ENCODE measurements around the gene OR52K1. TPM values are rescaled to one million over a fixed set of nuclear protein-coding genes. Genes with fewer than 3 reads are reported as not detected.

The OR52K1 gene
- total and polyA plus RNA-seq, 2 experiments from 2014 or later, result not detected

DNA sequence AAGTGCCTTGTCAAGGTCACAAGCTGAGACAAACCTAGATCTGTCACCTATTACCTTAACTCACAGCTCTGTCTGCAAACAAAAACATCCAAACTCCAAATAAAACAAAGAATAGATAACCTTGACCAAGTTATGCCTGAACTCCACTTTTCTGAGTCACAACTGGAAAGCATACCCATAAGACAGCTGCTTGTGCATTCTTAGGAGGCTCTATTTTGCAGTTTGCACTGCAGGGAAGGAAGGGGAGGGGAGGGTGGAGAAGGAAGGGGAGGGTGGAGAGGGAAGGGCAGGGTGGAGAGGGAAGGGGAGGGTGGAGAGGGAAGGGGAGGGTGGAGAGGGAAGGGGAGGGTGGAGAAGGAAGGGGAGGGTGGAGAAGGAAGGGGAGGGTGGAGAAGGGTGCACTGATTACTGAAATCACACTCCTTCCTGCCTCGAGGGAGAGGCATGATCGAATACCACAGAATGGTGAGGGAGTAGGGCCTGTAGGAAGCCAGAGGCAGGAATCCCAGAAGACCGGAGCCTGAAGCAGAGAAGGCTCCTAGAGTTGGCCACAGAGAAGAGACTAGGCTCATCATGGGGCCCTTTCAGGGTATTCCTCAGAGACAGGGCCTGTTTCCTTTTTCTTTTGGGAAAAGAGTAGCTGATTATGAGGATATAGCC is 39.1 kb upstream of the OR52K1 start:
- H2AFZ ChIP-seq, result no peak overlapping the region
- H3K4me1 ChIP-seq (ENCODE audit: insufficient read depth), result no peaks in the 10 kb centered on the region
- no peaks in the 10 kb centered on the region for H3F3A ChIP-seq (ENCODE audit: insufficient read depth)
- H3K9me3 ChIP-seq (ENCODE audit: low read depth), result no peaks in the 10 kb centered on the region
- H3K9ac ChIP-seq, result no peak overlapping the region
- DNase-seq, result no peak
- no peaks in the 10 kb centered on the region for H3K9me2 ChIP-seq (ENCODE audit: insufficient read depth)
- H4K20me1 ChIP-seq (ENCODE audit: insufficient read depth), result no peaks in the 10 kb centered on the region
- H3K27me3 ChIP-seq (replicated peaks; ENCODE audit: insufficient read depth), result no peaks in the 10 kb centered on the region
- H3K36me3 ChIP-seq (ENCODE audit: low read depth), result no peaks in the 10 kb centered on the region
- H3K4me2 ChIP-seq (ENCODE audit: unreplicated experiment), result no peak overlapping the region
- in situ Hi-C loops (cut with MboI), result no loop called here
- no peak overlapping the region for H3K4me3 ChIP-seq
- H3K27ac ChIP-seq, result no peak overlapping the region
- 22 to 57% methylated on average over 1 to 3 of the region's 3 CpGs for WGBS, 2 experiments (ENCODE audit: low coverage in 1 of 2, low lambda C conversion rate in 2 of 2, missing lambda C conversion rate in 2 of 2)
- no peaks in the 10 kb centered on the region for H3K79me2 ChIP-seq (ENCODE audit: insufficient read depth)
- TF ChIP-seq EZH2 (IDR thresholded peaks at IDR 0.05; ENCODE audit: insufficient read depth, poor library complexity, severe bottlenecking) (no peak), EZH2phosphoT487 (IDR thresholded peaks at IDR 0.05; ENCODE audit: insufficient read depth, low read depth) (no peak)

DNA sequence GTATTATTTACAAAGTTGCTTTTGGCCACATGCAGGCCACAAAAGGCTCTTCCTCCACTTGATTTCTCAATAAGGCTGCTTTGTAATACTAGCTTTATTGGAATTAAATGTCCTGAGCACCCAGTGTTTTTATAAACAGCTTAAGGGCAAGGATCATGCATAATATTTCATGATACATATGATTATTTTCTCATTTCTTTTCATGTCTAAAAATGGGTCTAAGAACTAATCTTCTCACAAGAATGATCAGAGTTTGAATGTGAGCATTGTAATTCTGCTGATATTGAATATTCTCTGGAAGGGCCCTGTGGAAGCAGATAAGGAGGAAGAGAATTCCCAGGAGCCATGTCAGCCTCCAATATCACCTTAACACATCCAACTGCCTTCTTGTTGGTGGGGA is 33.5 kb upstream of the OR52K1 start, which contains the start of gene OR52K2:
Gene OR52K2, plus strand, starts transcription at position 301 of the 400 bp plus-strand sequence. Its CDS starts 45 bp downstream, at position 346.
- Histone ChIP-seq H3K9me3 (ENCODE audit: low read depth) (no peaks in the 10 kb centered on the region), H3K9me2 (ENCODE audit: insufficient read depth) (no peaks in the 10 kb centered on the region), H3K27me3 (replicated peaks; ENCODE audit: insufficient read depth) (no peaks in the 10 kb centered on the region), H3K79me2 (ENCODE audit: insufficient read depth) (no peaks in the 10 kb centered on the region), H2AFZ (no peak within 1 kb of the TSS), H3F3A (ENCODE audit: insufficient read depth) (no peaks in the 10 kb centered on the region), H3K4me2 (ENCODE audit: unreplicated experiment) (no peak within 1 kb of the TSS), H4K20me1 (ENCODE audit: insufficient read depth) (no peaks in the 10 kb centered on the region), H3K4me1 (ENCODE audit: insufficient read depth) (no peaks in the 10 kb centered on the region), H3K4me3 (no peak within 1 kb of the TSS), H3K36me3 (ENCODE audit: low read depth) (no peaks in the 10 kb centered on the region), H3K27ac (no peak within 1 kb of the TSS), H3K9ac (no peak within 1 kb of the TSS)
- TF ChIP-seq EZH2 (IDR thresholded peaks at IDR 0.05; ENCODE audit: insufficient read depth, poor library complexity, severe bottlenecking) (no peak), EZH2phosphoT487 (IDR thresholded peaks at IDR 0.05; ENCODE audit: insufficient read depth, low read depth) (no peak)
- DNase-seq, result no peak
- in situ Hi-C loops (cut with MboI), result no loop called here

DNA sequence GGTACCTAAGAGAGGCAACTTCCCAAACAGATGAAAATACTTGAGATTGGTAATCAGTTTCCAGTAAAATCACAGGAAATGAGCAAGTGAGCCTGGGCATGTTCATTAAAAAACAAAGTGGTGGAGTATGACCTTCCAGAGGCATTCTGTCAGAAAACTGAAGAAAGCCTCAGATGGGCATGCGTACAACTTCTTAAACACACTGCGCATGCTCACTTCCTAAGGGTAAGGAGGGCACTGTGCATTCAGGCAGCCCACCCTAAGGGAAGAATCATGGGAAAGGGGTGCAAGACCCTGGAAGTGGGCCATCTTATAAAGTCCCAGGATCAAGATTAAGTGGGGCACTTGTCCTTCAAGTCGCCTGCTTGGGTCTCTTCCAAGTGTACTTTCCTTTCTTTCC is 29.3 kb upstream of the OR52K1 start:
- in situ Hi-C loops (cut with MboI), result no loop called here
- no peak overlapping the region for H3K9ac ChIP-seq
- no peak overlapping the region for H3K4me3 ChIP-seq
- 54 to 56% methylated on average over 3 of the region's 3 CpGs for WGBS, 2 experiments (ENCODE audit: low coverage in 1 of 2, low lambda C conversion rate in 2 of 2, missing lambda C conversion rate in 2 of 2)
- TF ChIP-seq EZH2 (IDR thresholded peaks at IDR 0.05; ENCODE audit: insufficient read depth, poor library complexity, severe bottlenecking), result no peak
- no peak for TF ChIP-seq EZH2phosphoT487 (IDR thresholded peaks at IDR 0.05; ENCODE audit: insufficient read depth, low read depth)
- no peaks in the 10 kb centered on the region for H3K36me3 ChIP-seq (ENCODE audit: low read depth)
- H3K4me1 ChIP-seq (ENCODE audit: insufficient read depth), result no peaks in the 10 kb centered on the region
- H3F3A ChIP-seq (ENCODE audit: insufficient read depth), result no peaks in the 10 kb centered on the region
- H3K9me2 ChIP-seq (ENCODE audit: insufficient read depth), result no peaks in the 10 kb centered on the region
- H4K20me1 ChIP-seq (ENCODE audit: insufficient read depth), result no peaks in the 10 kb centered on the region
- no peaks in the 10 kb centered on the region for H3K27me3 ChIP-seq (replicated peaks; ENCODE audit: insufficient read depth)
- no peak overlapping the region for H3K4me2 ChIP-seq (ENCODE audit: unreplicated experiment)
- DNase-seq, result no peak
- no peaks in the 10 kb centered on the region for H3K79me2 ChIP-seq (ENCODE audit: insufficient read depth)
- H3K9me3 ChIP-seq (ENCODE audit: low read depth), result no peaks in the 10 kb centered on the region
- no peak overlapping the region for H3K27ac ChIP-seq
- no peak overlapping the region for H2AFZ ChIP-seq

DNA sequence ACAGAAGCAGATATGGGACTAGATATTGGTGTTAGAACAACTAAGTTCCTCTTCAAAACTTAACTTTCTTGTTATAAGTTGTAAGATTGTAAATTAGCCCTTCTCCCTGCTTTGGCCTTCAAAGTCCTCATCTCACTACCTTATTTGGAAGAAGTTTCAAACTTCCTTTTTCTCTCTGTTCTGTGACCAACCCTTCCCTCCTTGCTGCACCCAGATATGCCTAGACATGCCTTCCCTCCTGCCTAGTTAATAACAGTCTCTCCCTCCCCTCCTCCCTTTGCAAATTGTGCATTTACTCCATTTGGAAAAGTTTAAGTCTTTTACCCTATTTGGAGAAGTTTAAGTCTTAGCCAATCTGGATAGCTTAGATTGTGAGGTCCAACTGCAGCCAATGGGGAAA is 28.4 kb upstream of the OR52K1 start:
- TF ChIP-seq EZH2phosphoT487 (IDR thresholded peaks at IDR 0.05; ENCODE audit: insufficient read depth, low read depth) (no peak), EZH2 (IDR thresholded peaks at IDR 0.05; ENCODE audit: insufficient read depth, poor library complexity, severe bottlenecking) (no peak)
- Histone ChIP-seq H3K36me3 (ENCODE audit: low read depth) (no peaks in the 10 kb centered on the region), H3K27me3 (replicated peaks; ENCODE audit: insufficient read depth) (no peaks in the 10 kb centered on the region), H3K4me1 (ENCODE audit: insufficient read depth) (no peaks in the 10 kb centered on the region), H3K27ac (no peak overlapping the region), H4K20me1 (ENCODE audit: insufficient read depth) (no peaks in the 10 kb centered on the region), H3K4me3 (no peak overlapping the region), H3K4me2 (ENCODE audit: unreplicated experiment) (no peak overlapping the region), H3K9me3 (ENCODE audit: low read depth) (no peaks in the 10 kb centered on the region), H3F3A (ENCODE audit: insufficient read depth) (no peaks in the 10 kb centered on the region), H3K79me2 (ENCODE audit: insufficient read depth) (no peaks in the 10 kb centered on the region), H3K9ac (no peak overlapping the region), H2AFZ (no peak overlapping the region), H3K9me2 (ENCODE audit: insufficient read depth) (no peaks in the 10 kb centered on the region)
- no peak for DNase-seq
- in situ Hi-C loops (cut with MboI), result no loop called here

DNA sequence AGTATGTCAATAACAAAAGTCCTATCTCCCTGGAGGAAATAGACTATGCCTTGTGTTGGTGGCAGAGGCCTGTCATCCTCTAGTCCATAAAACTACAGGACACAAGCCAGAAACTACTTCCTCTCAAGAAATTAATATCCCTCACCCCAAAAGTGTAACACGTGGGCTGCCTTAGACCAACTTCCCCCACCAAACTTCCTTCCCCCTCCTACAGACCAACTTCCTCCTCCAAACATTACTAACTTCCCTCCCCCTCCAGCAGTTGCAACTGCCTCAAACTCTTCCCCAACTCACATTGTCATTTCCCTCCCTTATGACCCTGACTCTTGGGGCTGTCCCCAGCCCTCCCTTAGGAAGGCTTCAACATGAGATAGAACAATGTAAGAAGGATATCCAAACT is 27.0 kb upstream of the OR52K1 start:
- whole genome bisulfite sequencing, 2 experiments (ENCODE audit: low coverage in 1 of 2, low lambda C conversion rate in 2 of 2, missing lambda C conversion rate in 2 of 2), result 0% methylated on average over 1 of the region's 1 CpG
- H3K79me2 ChIP-seq (ENCODE audit: insufficient read depth), result no peaks in the 10 kb centered on the region
- no peak for DNase-seq

More for the DNA sequence above, 27.0 kb upstream of the OR52K1 start:
- Histone ChIP-seq H3K27me3 (replicated peaks; ENCODE audit: insufficient read depth) (no peaks in the 10 kb centered on the region), H3K4me1 (ENCODE audit: insufficient read depth) (no peaks in the 10 kb centered on the region), H3K27ac (no peak overlapping the region), H3K4me2 (ENCODE audit: unreplicated experiment) (no peak overlapping the region), H3K4me3 (no peak overlapping the region), H2AFZ (no peak overlapping the region), H4K20me1 (ENCODE audit: insufficient read depth) (no peaks in the 10 kb centered on the region), H3K9me2 (ENCODE audit: insufficient read depth) (no peaks in the 10 kb centered on the region), H3K9ac (no peak overlapping the region), H3F3A (ENCODE audit: insufficient read depth) (no peaks in the 10 kb centered on the region), H3K36me3 (ENCODE audit: low read depth) (no peaks in the 10 kb centered on the region), H3K9me3 (ENCODE audit: low read depth) (no peaks in the 10 kb centered on the region)
- in situ Hi-C loops (cut with MboI), result no loop called here
- TF ChIP-seq EZH2 (IDR thresholded peaks at IDR 0.05; ENCODE audit: insufficient read depth, poor library complexity, severe bottlenecking) (no peak), EZH2phosphoT487 (IDR thresholded peaks at IDR 0.05; ENCODE audit: insufficient read depth, low read depth) (no peak)

All from GM23248 (cell line).